Measurements from ENCODE around the gene MAP7. TPM values are rescaled to one million over a fixed set of nuclear protein-coding genes. Genes with fewer than 3 reads are reported as not detected.

The MAP7 gene
- total and polyA plus RNA-seq, 9 of the 15 experiments (the other 6 are each of a cell fraction or from before 2014, with no cell fraction given), result 0.76 to 7.7 (median 3.9) TPM

DNA sequence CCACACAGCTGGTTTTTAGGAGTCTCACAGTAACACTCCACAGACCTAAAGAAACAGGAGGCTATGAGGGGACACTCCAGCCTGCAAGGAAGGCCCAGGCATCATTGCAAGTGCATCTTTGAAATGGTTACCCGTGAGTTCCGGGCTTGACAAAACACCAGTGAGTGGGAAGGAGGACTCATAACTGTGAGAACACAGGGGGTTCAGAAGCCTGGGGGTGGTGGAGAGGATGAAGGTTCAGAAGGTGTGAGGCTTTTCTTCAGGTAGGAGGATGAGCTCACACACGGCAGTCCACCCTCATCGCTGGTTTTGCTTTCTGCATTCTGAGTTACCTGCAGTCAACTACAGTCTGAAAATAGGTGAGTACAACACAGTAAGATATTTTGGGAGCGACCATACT is 39.9 kb downstream of the MAP7 start:
- FAIRE-seq, result no peak
- CTCF ChIA-PET (ENCODE audit: low intra/inter-chr PET ratio), result no interaction called here
- peaks cover 0 to 2% of the 10 kb centered on the region in 2 experiments; a peak in 1 of 5 replicates for H3K27me3 ChIP-seq (ENCODE audit: control insufficient read depth in 2 of 2, insufficient read depth in 2 of 2, low read length in 2 of 2)
- H4K20me1 ChIP-seq (replicated peaks; ENCODE audit: control insufficient read depth, insufficient read depth, low read length), result no peaks in the 10 kb centered on the region
- ATAC-seq, result no peak
- H3K36me3 ChIP-seq (ENCODE audit: control insufficient read depth, insufficient read depth, low read length), result no peaks in the 10 kb centered on the region
- in situ Hi-C loops (cut with MboI) (no loop called here), intact Hi-C loops (cut with micrococcal nuclease) (no loop called here)
- H3K4me2 ChIP-seq (ENCODE audit: insufficient read depth, low read length), result no peak overlapping the region
- no TSS peak for BruUV-seq (replicated peaks)
- no peak for TF ChIP-seq ZSCAN29 (IDR thresholded peaks at IDR 0.05)
- TF ChIP-seq ZNF140 (CRISPR knock-in tag; IDR thresholded peaks at IDR 0.05), result no peak
- no peak for TF ChIP-seq GATA2 (CRISPR knock-in tag; IDR thresholded peaks at IDR 0.05)
- no peak for TF ChIP-seq ZNF518B (CRISPR knock-in tag; IDR thresholded peaks at IDR 0.05)
- no peak for TF ChIP-seq BCOR (IDR thresholded peaks at IDR 0.05)
- no peak for DNase-seq (ENCODE audit: extremely low read depth in 1 of 4, low spot score in 3 of 4)
- no peak overlapping the region for H2AFZ ChIP-seq (ENCODE audit: low read depth, low read length)
- POLR2A ChIA-PET, result no interaction called here
- no peaks in the 10 kb centered on the region for H3K9me3 ChIP-seq (replicated peaks; ENCODE audit: control insufficient read depth, insufficient read depth, low read depth, low read length)
- H3K4me1 ChIP-seq (replicated peaks in 1 of 2; ENCODE audit: control insufficient read depth in 2 of 2, insufficient read depth in 2 of 2, low read length in 2 of 2), result no peaks in the 10 kb centered on the region
- H3K79me2 ChIP-seq (ENCODE audit: control insufficient read depth, insufficient read depth, low read length), result no peaks in the 10 kb centered on the region
- no peak overlapping the region for H3K27ac ChIP-seq (ENCODE audit: extremely low read depth, low read depth, low read length)
- WGBS (ENCODE audit: insufficient coverage, low coverage, missing lambda C conversion rate), result 18% methylated on average over 5 of the region's 5 CpGs
- H3K9ac ChIP-seq (ENCODE audit: insufficient read depth in 1 of 2, low read depth in 2 of 2, low read length in 2 of 2), result no peak overlapping the region
- no peaks in the 10 kb centered on the region for H3K9me1 ChIP-seq (ENCODE audit: control insufficient read depth, insufficient read depth, low read length)
- no peak overlapping the region for H3K4me3 ChIP-seq
